Vagina (tissue), 2 donors: ENCODE results near the gene HOXD3.

Experiments
- POLR2A ChIP-seq, 2 donors: fragments of 450-650 bp; IDR thresholded peaks; one replicate each; pipeline ENCODE4 v1.6.1; 2017; ENCODE audit warnings: antibody characterized with exemption in 2 of 2, mild to moderate bottlenecking in 2 of 2, moderate library complexity in 2 of 2
- TF ChIP-seq, protein P1 (sequence below), 3 experiments: fragments of 450-650 bp in 2 of 3; fragments of 200-600 bp in 1 of 3; sonication (generic) in 1 of 3; IDR thresholded peaks; one replicate each; pipeline ENCODE4 v1.5.1; 2017 to 2019; ENCODE audit warnings: antibody characterized with exemption in 3 of 3, mild to moderate bottlenecking in 2 of 3, moderate library complexity in 2 of 3

DNA sequence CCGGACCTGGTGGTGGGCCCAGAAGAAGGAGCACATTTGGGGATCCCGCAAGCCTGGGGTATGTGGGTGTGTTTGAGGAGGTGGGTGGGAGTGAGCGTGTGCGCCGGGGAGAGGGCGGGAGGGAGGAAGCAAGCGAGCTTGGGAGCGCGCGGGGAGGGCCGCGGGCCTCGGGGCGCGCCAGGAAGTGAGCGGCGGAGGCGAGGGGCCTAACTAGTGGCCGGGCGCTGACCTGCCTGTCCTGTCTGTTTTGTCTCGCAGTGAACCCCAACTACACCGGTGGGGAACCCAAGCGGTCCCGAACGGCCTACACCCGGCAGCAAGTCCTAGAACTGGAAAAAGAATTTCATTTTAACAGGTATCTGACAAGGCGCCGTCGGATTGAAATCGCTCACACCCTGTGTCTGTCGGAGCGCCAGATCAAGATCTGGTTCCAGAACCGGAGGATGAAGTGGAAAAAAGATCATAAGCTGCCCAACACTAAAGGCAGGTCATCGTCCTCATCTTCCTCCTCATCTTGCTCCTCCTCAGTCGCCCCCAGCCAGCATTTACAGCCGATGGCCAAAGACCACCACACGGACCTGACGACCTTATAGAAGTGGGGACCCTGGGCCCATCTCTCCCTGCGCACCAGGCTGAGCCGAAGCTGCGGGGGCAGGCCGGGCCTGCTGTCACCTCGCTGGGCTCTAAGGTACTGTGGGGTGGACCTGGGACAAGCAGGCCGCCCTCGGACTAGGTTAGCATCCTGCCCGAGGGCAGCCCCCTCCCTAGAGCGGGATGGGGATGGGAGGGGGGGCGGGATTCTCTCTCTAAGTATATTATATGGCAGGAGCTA lies 4.5 kb upstream of the HOXD3 start:
- TF ChIP-seq POLR2A (IDR thresholded peaks at IDR 0.05) = no peak
- TF ChIP-seq, protein P1, sequence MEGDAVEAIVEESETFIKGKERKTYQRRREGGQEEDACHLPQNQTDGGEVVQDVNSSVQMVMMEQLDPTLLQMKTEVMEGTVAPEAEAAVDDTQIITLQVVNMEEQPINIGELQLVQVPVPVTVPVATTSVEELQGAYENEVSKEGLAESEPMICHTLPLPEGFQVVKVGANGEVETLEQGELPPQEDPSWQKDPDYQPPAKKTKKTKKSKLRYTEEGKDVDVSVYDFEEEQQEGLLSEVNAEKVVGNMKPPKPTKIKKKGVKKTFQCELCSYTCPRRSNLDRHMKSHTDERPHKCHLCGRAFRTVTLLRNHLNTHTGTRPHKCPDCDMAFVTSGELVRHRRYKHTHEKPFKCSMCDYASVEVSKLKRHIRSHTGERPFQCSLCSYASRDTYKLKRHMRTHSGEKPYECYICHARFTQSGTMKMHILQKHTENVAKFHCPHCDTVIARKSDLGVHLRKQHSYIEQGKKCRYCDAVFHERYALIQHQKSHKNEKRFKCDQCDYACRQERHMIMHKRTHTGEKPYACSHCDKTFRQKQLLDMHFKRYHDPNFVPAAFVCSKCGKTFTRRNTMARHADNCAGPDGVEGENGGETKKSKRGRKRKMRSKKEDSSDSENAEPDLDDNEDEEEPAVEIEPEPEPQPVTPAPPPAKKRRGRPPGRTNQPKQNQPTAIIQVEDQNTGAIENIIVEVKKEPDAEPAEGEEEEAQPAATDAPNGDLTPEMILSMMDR (IDR thresholded peaks at IDR 0.05) = no peak
